ENCODE results near the gene RANBP10.

Gene RANBP10

DNA sequence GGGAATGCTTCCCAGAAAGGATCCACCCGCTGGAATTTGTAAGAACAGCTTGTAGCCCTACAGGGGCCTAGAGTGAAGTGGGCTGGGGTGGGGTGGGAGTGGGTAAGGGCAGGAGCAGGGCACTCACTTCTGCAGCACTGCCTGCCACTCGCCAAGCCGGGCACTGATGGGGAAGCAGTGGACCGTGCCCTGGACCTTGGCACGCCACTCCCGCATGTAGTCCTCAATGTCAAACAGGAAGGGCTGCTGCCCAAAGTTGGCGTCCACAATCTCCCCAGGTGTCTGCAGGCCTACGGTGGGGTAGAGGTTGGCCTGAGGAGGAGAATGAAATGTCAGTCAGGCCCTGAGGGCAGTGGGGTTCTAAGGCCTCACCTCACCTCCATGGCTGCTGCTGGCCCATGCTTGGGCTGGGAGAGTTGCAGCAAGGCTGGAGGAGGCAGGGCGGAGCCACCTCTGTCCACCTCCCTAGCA is 71.6 kb downstream of the RANBP10 start:
- no peak overlapping the region for H3K27ac ChIP-seq (ENCODE audit: poor library complexity, severe bottlenecking)
- no peak overlapping the region for H3K4me3 ChIP-seq (ENCODE audit: severe bottlenecking)
- peaks cover 4% of the 10 kb centered on the region; the same call in 1 of the 2 replicates for H3K36me3 ChIP-seq (ENCODE audit: low read depth)
- no peak for ATAC-seq (ENCODE audit: low read depth)
- DNase-seq (ENCODE audit: low spot score) = no peak
- no peaks in the 10 kb centered on the region for H3K9me3 ChIP-seq (ENCODE audit: severe bottlenecking)
- H3K4me1 ChIP-seq (ENCODE audit: insufficient read depth, poor library complexity, severe bottlenecking) = no peaks in the 10 kb centered on the region
- H3K27me3 ChIP-seq (ENCODE audit: insufficient read depth, poor library complexity, severe bottlenecking) = no peaks in the 10 kb centered on the region
- no peak for TF ChIP-seq CTCF (IDR thresholded peaks at IDR 0.05; ENCODE audit: poor library complexity, severe bottlenecking)

DNA sequence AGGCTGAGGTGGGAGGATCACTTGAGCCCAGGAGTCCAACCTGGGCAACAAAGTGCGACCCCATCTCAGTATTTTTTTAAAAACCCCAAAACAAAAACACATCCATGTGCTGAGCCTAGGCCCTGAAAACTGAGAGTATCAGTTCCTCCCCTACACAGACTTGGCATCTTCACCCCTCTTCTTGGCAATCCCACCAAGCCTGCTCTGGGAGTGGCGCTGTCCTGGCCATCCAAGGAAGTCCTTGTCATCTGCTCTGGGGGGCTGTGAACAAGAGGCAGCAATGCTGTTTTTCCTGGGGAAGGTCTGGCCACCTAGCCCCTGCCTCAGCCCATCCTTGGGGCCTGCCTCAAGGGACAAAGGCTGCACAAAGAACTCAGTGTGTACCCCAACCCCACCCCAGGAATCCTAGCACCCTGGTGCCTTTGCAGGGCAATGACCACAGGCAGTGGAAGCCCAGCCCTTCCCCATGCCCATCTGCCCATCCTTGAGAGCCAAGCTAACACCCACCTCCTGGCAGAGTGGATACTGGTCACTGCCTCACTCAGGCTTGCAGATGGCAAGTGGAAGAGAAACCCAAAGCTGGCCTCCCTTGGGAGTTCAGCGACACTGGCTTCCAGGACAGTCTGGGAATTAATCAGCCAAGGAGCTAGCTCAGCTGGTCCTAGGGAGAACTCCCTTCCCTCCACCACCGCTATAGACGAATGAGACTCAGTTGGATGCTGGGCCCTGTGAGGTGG is 72.5 kb downstream of the RANBP10 start:
- Histone ChIP-seq H3K4me3 (ENCODE audit: severe bottlenecking) (no peak overlapping the region), H3K36me3 (ENCODE audit: low read depth) (peaks cover 10% of the 10 kb centered on the region), H3K4me1 (ENCODE audit: insufficient read depth, poor library complexity, severe bottlenecking) (no peaks in the 10 kb centered on the region), H3K27ac (ENCODE audit: poor library complexity, severe bottlenecking) (no peak overlapping the region), H3K27me3 (ENCODE audit: insufficient read depth, poor library complexity, severe bottlenecking) (no peaks in the 10 kb centered on the region), H3K9me3 (ENCODE audit: severe bottlenecking) (no peaks in the 10 kb centered on the region)
- no peak for ATAC-seq (ENCODE audit: low read depth)
- TF ChIP-seq CTCF (IDR thresholded peaks at IDR 0.05; ENCODE audit: poor library complexity, severe bottlenecking) = no peak
- no peak for DNase-seq (ENCODE audit: low spot score)

GRCh38 chr16:67731753-67732095 is 74.6 kb downstream of the RANBP10 start:
- ATAC-seq (ENCODE audit: low read depth) (no peak), DNase-seq (ENCODE audit: low spot score) (no peak)
- H3K27me3 ChIP-seq (ENCODE audit: insufficient read depth, poor library complexity, severe bottlenecking) = no peaks in the 10 kb centered on the region
- no peaks in the 10 kb centered on the region for H3K9me3 ChIP-seq (ENCODE audit: severe bottlenecking)
- H3K4me1 ChIP-seq (ENCODE audit: insufficient read depth, poor library complexity, severe bottlenecking) = no peaks in the 10 kb centered on the region
- peaks cover 19% of the 10 kb centered on the region for H3K36me3 ChIP-seq (ENCODE audit: low read depth)
- no peak for TF ChIP-seq CTCF (IDR thresholded peaks at IDR 0.05; ENCODE audit: poor library complexity, severe bottlenecking)
- H3K27ac ChIP-seq (ENCODE audit: poor library complexity, severe bottlenecking) = no peak overlapping the region
- no peak overlapping the region for H3K4me3 ChIP-seq (ENCODE audit: severe bottlenecking)

- Histone ChIP-seq H3K27ac (ENCODE audit: poor library complexity, severe bottlenecking) (no peak overlapping the region), H3K9me3 (ENCODE audit: severe bottlenecking) (no peaks in the 10 kb centered on the region), H3K4me1 (ENCODE audit: insufficient read depth, poor library complexity, severe bottlenecking) (no peaks in the 10 kb centered on the region), H3K36me3 (ENCODE audit: low read depth) (peaks cover 20% of the 10 kb centered on the region), H3K4me3 (ENCODE audit: severe bottlenecking) (no peak overlapping the region), H3K27me3 (ENCODE audit: insufficient read depth, poor library complexity, severe bottlenecking) (no peaks in the 10 kb centered on the region)
- DNase-seq (ENCODE audit: low spot score) (no peak), ATAC-seq (ENCODE audit: low read depth) (no peak)
- no peak for TF ChIP-seq CTCF (IDR thresholded peaks at IDR 0.05; ENCODE audit: poor library complexity, severe bottlenecking)
Measured at GRCh38 chr16:67731071-67731752, 75.1 kb downstream of the RANBP10 start.

- no peak overlapping the region for H3K4me3 ChIP-seq (ENCODE audit: severe bottlenecking)
- no peaks in the 10 kb centered on the region for H3K27me3 ChIP-seq (ENCODE audit: insufficient read depth, poor library complexity, severe bottlenecking)
- H3K27ac ChIP-seq (ENCODE audit: poor library complexity, severe bottlenecking) = no peak overlapping the region
- no peak for ATAC-seq (ENCODE audit: low read depth)
- no peaks in the 10 kb centered on the region for H3K4me1 ChIP-seq (ENCODE audit: insufficient read depth, poor library complexity, severe bottlenecking)
- no peak for TF ChIP-seq CTCF (IDR thresholded peaks at IDR 0.05; ENCODE audit: poor library complexity, severe bottlenecking)
- DNase-seq (ENCODE audit: low spot score) = no peak
- no peaks in the 10 kb centered on the region for H3K9me3 ChIP-seq (ENCODE audit: severe bottlenecking)
- H3K36me3 ChIP-seq (ENCODE audit: low read depth) = peaks cover 20% of the 10 kb centered on the region
Measured at GRCh38 chr16:67730326-67730725, 76.0 kb downstream of the RANBP10 start.
